Measurements from ENCODE around the gene SLTM.
"Not testable (repeated sequence)": the region's sequence is repeated elsewhere in the genome, so short reads cannot be mapped to it uniquely, and the experiment has no call there.

SLTM gene

GRCh38 chr15:58924327-58924726 is 9.2 kb downstream of the SLTM start:
- DNase-seq, result no peak

GRCh38 chr15:58923696-58924300 is 9.7 kb downstream of the SLTM start:
- no peak for DNase-seq

- DNase-seq, result no peak
Observed at GRCh38 chr15:58923284-58923683, 10.2 kb downstream of the SLTM start.

GRCh38 chr15:58921267-58921790 is 12.2 kb downstream of the SLTM start:
- no peak for DNase-seq

- DNase-seq, result not testable (repeated sequence)
Observed at GRCh38 chr15:58920447-58920846, 13.0 kb downstream of the SLTM start.

- no peak for DNase-seq
Observed at GRCh38 chr15:58919232-58919631, 14.2 kb downstream of the SLTM start.

- DNase-seq, result no peak
Observed at GRCh38 chr15:58918239-58918638, 15.2 kb downstream of the SLTM start.

- not testable (repeated sequence) for DNase-seq
Observed at GRCh38 chr15:58917613-58918129, 15.8 kb downstream of the SLTM start.

- no peak for DNase-seq
Observed at GRCh38 chr15:58916962-58917361, 16.5 kb downstream of the SLTM start.

GRCh38 chr15:58910456-58910855 is 23.0 kb downstream of the SLTM start:
- DNase-seq, result no peak

GRCh38 chr15:58909616-58910015 is 23.9 kb downstream of the SLTM start:
- no peak for DNase-seq

GRCh38 chr15:58908550-58909309 is 24.7 kb downstream of the SLTM start:
- no peak for DNase-seq

GRCh38 chr15:58900631-58901030 is 32.8 kb downstream of the SLTM start:
- DNase-seq, result no peak

GRCh38 chr15:58898150-58898680 is 35.3 kb downstream of the SLTM start:
- DNase-seq, result no peak

- DNase-seq, result no peak
Observed at GRCh38 chr15:58889363-58889762, 44.1 kb downstream of the SLTM start.

- DNase-seq, result no peak
Observed at GRCh38 chr15:58886921-58887320, 46.6 kb downstream of the SLTM start.

- not testable (repeated sequence) for DNase-seq
Observed at GRCh38 chr15:58883926-58884325, 49.6 kb downstream of the SLTM start.

- no peak for DNase-seq
Observed at GRCh38 chr15:58882243-58882642, 51.2 kb downstream of the SLTM start.

GRCh38 chr15:58880320-58880719 is 53.2 kb downstream of the SLTM start:
- DNase-seq, result no peak

- no peak for DNase-seq
Observed at GRCh38 chr15:58877999-58878825, 55.3 kb downstream of the SLTM start.

- no peak for DNase-seq
Observed at GRCh38 chr15:58876306-58877106, 57.0 kb downstream of the SLTM start.

GRCh38 chr15:58875343-58875742 is 58.1 kb downstream of the SLTM start:
- DNase-seq, result no peak

Measured in cortex of kidney (tissue), 1 donor.